Measurements from ENCODE around the gene IFIT3.

GRCh38 chr10:89332123-89332633, 4.4 kb downstream of the IFIT3 start:
- TF ChIP-seq ZBTB7A (IDR thresholded peaks at IDR 0.05; ENCODE audit: low read depth) (no peak), CREB1 (IDR thresholded peaks at IDR 0.05; ENCODE audit: low read depth) (no peak), EP300 (IDR thresholded peaks at IDR 0.05; ENCODE audit: borderline replicate concordance) (no peak), RAD21 (IDR thresholded peaks at IDR 0.05; ENCODE audit: low read depth) (no peak), CEBPB (IDR thresholded peaks at IDR 0.05) (no peak), TAF1 (IDR thresholded peaks at IDR 0.05; ENCODE audit: low read depth) (no peak), YY1 (IDR thresholded peaks at IDR 0.05; ENCODE audit: low read depth) (no peak), MAX (IDR thresholded peaks at IDR 0.05) (no peak), REST (IDR thresholded peaks at IDR 0.05; ENCODE audit: low read depth) (no peak), FOXM1 (IDR thresholded peaks at IDR 0.05; ENCODE audit: borderline replicate concordance, low read depth) (no peak), TCF12 (IDR thresholded peaks at IDR 0.05; ENCODE audit: low read depth) (no peak)

All from Ishikawa (cell line).